ENCODE results near the gene PRKCB.

PRKCB gene

GRCh38 chr16:24165273-24165672 lies 329.5 kb downstream of the PRKCB start:
- DNase-seq (ENCODE audit: low read depth in 2 of 2): no peak

GRCh38 chr16:24166661-24167528 lies 331.1 kb downstream of the PRKCB start:
- no peak for DNase-seq (ENCODE audit: low read depth in 2 of 2)

- DNase-seq (ENCODE audit: low read depth in 2 of 2): no peak
Measured at GRCh38 chr16:24168856-24169255, 333.1 kb downstream of the PRKCB start.

- no peak for DNase-seq (ENCODE audit: low read depth in 2 of 2)
Measured at GRCh38 chr16:24170407-24170806, 334.6 kb downstream of the PRKCB start.

- DNase-seq (ENCODE audit: low read depth in 2 of 2): no peak
Measured at GRCh38 chr16:24174504-24174903, 338.7 kb downstream of the PRKCB start.

- DNase-seq (ENCODE audit: low read depth in 2 of 2): no peak
Measured at GRCh38 chr16:24174957-24175356, 339.2 kb downstream of the PRKCB start.

GRCh38 chr16:24178496-24178895 lies 342.7 kb downstream of the PRKCB start:
- DNase-seq (ENCODE audit: low read depth in 2 of 2): no peak

- DNase-seq (ENCODE audit: low read depth in 2 of 2): no peak
Measured at GRCh38 chr16:24180451-24180850, 344.7 kb downstream of the PRKCB start.

- no peak for DNase-seq (ENCODE audit: low read depth in 2 of 2)
Measured at GRCh38 chr16:24188021-24188542, 352.3 kb downstream of the PRKCB start.

GRCh38 chr16:24188751-24189318 lies 353.1 kb downstream of the PRKCB start:
- no peak for DNase-seq (ENCODE audit: low read depth in 2 of 2)

GRCh38 chr16:24189941-24190340 lies 354.2 kb downstream of the PRKCB start:
- no peak for DNase-seq (ENCODE audit: low read depth in 2 of 2)

- DNase-seq (ENCODE audit: low read depth in 2 of 2): no peak
Measured at GRCh38 chr16:24191876-24192402, 356.2 kb downstream of the PRKCB start.

GRCh38 chr16:24195221-24195620 lies 359.4 kb downstream of the PRKCB start:
- DNase-seq (ENCODE audit: low read depth in 2 of 2): no peak

- DNase-seq (ENCODE audit: low read depth in 2 of 2): no peak
Measured at GRCh38 chr16:24198807-24199533, 363.2 kb downstream of the PRKCB start.

GRCh38 chr16:24203675-24204074 lies 367.9 kb downstream of the PRKCB start:
- DNase-seq (ENCODE audit: low read depth in 2 of 2): no peak

- no peak for DNase-seq (ENCODE audit: low read depth in 2 of 2)
Measured at GRCh38 chr16:24204150-24204665, 368.4 kb downstream of the PRKCB start.

- DNase-seq (ENCODE audit: low read depth in 2 of 2): no peak
Measured at GRCh38 chr16:24206926-24207325, 371.1 kb downstream of the PRKCB start.

- no peak for DNase-seq (ENCODE audit: low read depth in 2 of 2)
Measured at GRCh38 chr16:24208710-24209109, 372.9 kb downstream of the PRKCB start.

- DNase-seq (ENCODE audit: low read depth in 2 of 2): no peak
Measured at GRCh38 chr16:24214992-24215391, 379.2 kb downstream of the PRKCB start.

GRCh38 chr16:24216961-24217360 lies 381.2 kb downstream of the PRKCB start:
- no peak for DNase-seq (ENCODE audit: low read depth in 2 of 2)

GRCh38 chr16:24217461-24217860 lies 381.7 kb downstream of the PRKCB start:
- DNase-seq (ENCODE audit: low read depth in 2 of 2): no peak

- no peak for DNase-seq (ENCODE audit: low read depth in 2 of 2)
Measured at GRCh38 chr16:24218299-24218698, 382.5 kb downstream of the PRKCB start.
